HCT116 (cell line): ENCODE results near the gene PPM1E. TPM values are rescaled to one million over a fixed set of nuclear protein-coding genes. Genes with fewer than 3 reads are reported as not detected.

ENCODE experiments used
- ATAC-seq: fragments of 200-7000 bp; cut with Tn5 transposase; 2 replicates; pipeline ENCODE4 v1.9.1; 2020; ENCODE audit warnings: mild to moderate bottlenecking, moderate library complexity
- BruUV-seq: library from RNA; stranded (reverse); fragments of 400-500 nt; replicated peaks from 2 replicates; lab custom pipeline; 2021; lab: Mats Ljungman, UMichigan
- CTCF ChIA-PET: fragments of 300-600 bp; sonication (Branson Sonifier 250); formaldehyde crosslinking; loops from one replicate; lab custom pipeline; 2021; ENCODE audit warnings: antibody characterized with exemption; lab: Charles Lee
- POLR2A ChIA-PET: fragments of 300-600, 350-600 bp; sonication (Branson Sonifier 250); formaldehyde crosslinking; loops from one replicate; lab custom pipeline; 2021; ENCODE audit warnings: antibody characterized with exemption; lab: Charles Lee
- RAD21 ChIA-PET, 2 experiments: fragments of 300-600 bp; sonication (Branson Sonifier 250); formaldehyde crosslinking; loops; one replicate each; lab custom pipeline; 2023; ENCODE audit warnings: low total read pairs in 2 of 2; ENCODE audit not compliant: uncharacterized antibody in 2 of 2, unreplicated experiment in 2 of 2, low non-redundant PET in 1 of 2; lab: Charles Lee
- DNase-seq: peaks from one replicate; pipeline ENCODE4 v3.0.0-alpha.2; 2010; ENCODE audit warnings: low read depth, low spot score
- H2AFZ ChIP-seq: fragments of 200-600 bp; shearing (Covaris generic), sonication (generic); 2 replicates; pipeline ENCODE4 v1.6.1; 2017; ENCODE audit warnings: low read depth, mixed run types, mixed read lengths, antibody characterized with exemption, low read length; ENCODE audit not compliant: poor library complexity, severe bottlenecking
- H3K27ac ChIP-seq: 2 replicates; pipeline ENCODE4 v1.5.1; 2012; ENCODE audit warnings: low read depth, low read length
- H3K27me3 ChIP-seq: fragments of 200-600 bp; sonication (generic); 2 replicates; pipeline ENCODE4 v1.6.1; 2016; ENCODE audit warnings: mixed run types, low read length, mixed read lengths; ENCODE audit not compliant: insufficient read depth
- H3K36me3 ChIP-seq, 2 experiments: fragments of 200-500 bp in 1 of 2; fragments of 200-600 bp in 1 of 2; sonication (Bioruptor generic) in 1 of 2; sonication (generic) in 1 of 2; 2 replicates each; pipeline versions ENCODE4 v1.5.1 to v1.6.1; 2014 to 2016; ENCODE audit warnings: low read length in 2 of 2, inconsistent platforms in 1 of 2, mixed read lengths in 1 of 2, mixed run types in 1 of 2; ENCODE audit not compliant: insufficient read depth in 2 of 2, control insufficient read depth in 1 of 2
- H3K4me1 ChIP-seq, 2 experiments: fragments of 200-600 bp in 1 of 2; sonication (generic) in 1 of 2; 2 replicates each; pipeline versions ENCODE4 v1.5.1 to v1.6.1; 2012 to 2017; ENCODE audit warnings: low read length in 2 of 2, inconsistent platforms in 1 of 2, mild to moderate bottlenecking in 1 of 2, mixed read lengths in 1 of 2, mixed run types in 1 of 2, moderate library complexity in 1 of 2; ENCODE audit not compliant: insufficient read depth in 2 of 2, control insufficient read depth in 1 of 2
- H3K4me2 ChIP-seq: fragments of 200-600 bp; sonication (generic); 2 replicates; pipeline ENCODE4 v1.6.1; 2017; ENCODE audit warnings: mixed run types, low read length, mixed read lengths
- H3K4me3 ChIP-seq, 2 experiments: fragments of 200-600 bp in 1 of 2; sonication (generic) in 1 of 2; replicated peaks in 1 of 2; 2 replicates each; pipeline ENCODE4 v1.5.1; 2011 to 2016; ENCODE audit warnings: low read length in 2 of 2, control low read depth in 1 of 2, low read depth in 1 of 2, mild to moderate bottlenecking in 1 of 2, mixed read lengths in 1 of 2, mixed run types in 1 of 2
- H3K79me2 ChIP-seq: fragments of 200-600 bp; sonication (generic); 2 replicates; pipeline ENCODE4 v1.6.1; 2017; ENCODE audit warnings: mild to moderate bottlenecking, mixed run types, low read length, moderate library complexity, mixed read lengths; ENCODE audit not compliant: insufficient read depth
- H3K9ac ChIP-seq: fragments of 200-600 bp; sonication (generic); 2 replicates; pipeline ENCODE4 v1.6.1; 2016; ENCODE audit warnings: low read length, mixed read lengths
- H3K9me2 ChIP-seq: fragments of 200-600 bp; sonication (generic), shearing (Covaris generic); 2 replicates; pipeline ENCODE4 v1.6.1; 2017; ENCODE audit warnings: mixed run types, mild to moderate bottlenecking, moderate library complexity; ENCODE audit not compliant: insufficient read depth
- H3K9me3 ChIP-seq, 2 experiments: fragments of 200-500 bp in 1 of 2; fragments of 200-600 bp in 1 of 2; sonication (Bioruptor generic) in 1 of 2; sonication (generic) in 1 of 2; 2 replicates each; pipeline ENCODE4 v1.6.1; 2014 to 2017; ENCODE audit warnings: low read length in 2 of 2, mixed read lengths in 2 of 2, inconsistent platforms in 1 of 2, low read depth in 1 of 2, mild to moderate bottlenecking in 1 of 2, mixed run types in 1 of 2, moderate library complexity in 1 of 2; ENCODE audit not compliant: control insufficient read depth in 1 of 2, insufficient read depth in 1 of 2
- H4K20me1 ChIP-seq: fragments of 200-600 bp; sonication (generic), shearing (Covaris generic); 2 replicates; pipeline ENCODE4 v1.6.1; 2017; ENCODE audit warnings: mixed run types, mild to moderate bottlenecking, moderate library complexity; ENCODE audit not compliant: insufficient read depth
- EZH2 ChIP-seq: fragments of 200-600 bp; sonication (generic); IDR thresholded peaks from 2 replicates; pipeline ENCODE4 v1.6.1; 2017; ENCODE audit warnings: antibody characterized with exemption, mixed run types
- POLR2AphosphoS5 ChIP-seq: IDR thresholded peaks from 2 replicates; pipeline ENCODE4 v1.6.1; 2011; ENCODE audit warnings: mild to moderate bottlenecking, low read depth, low read length, moderate library complexity
- RAD21 ChIP-seq: IDR thresholded peaks from 2 replicates; pipeline ENCODE4 v1.6.1; 2012; ENCODE audit warnings: low read depth, mild to moderate bottlenecking
- SIN3A ChIP-seq: IDR thresholded peaks from 2 replicates; pipeline ENCODE4 v1.6.1; 2012; ENCODE audit warnings: low read depth
- SRF ChIP-seq: IDR thresholded peaks from 2 replicates; pipeline ENCODE4 v1.6.1; 2012; ENCODE audit warnings: low read depth
- YY1 ChIP-seq: IDR thresholded peaks from 2 replicates; pipeline ENCODE4 v1.6.1; 2011; ENCODE audit warnings: low read length, low read depth, moderate library complexity, mild to moderate bottlenecking; ENCODE audit not compliant: insufficient replicate concordance; ENCODE audit errors: extremely low read depth
- ZFX ChIP-seq: fragments of 450-650 bp; IDR thresholded peaks from 2 replicates; pipeline ENCODE4 v1.6.1; 2017
- intact Hi-C: fragments of 100-400 bp; cut with micrococcal nuclease; formaldehyde crosslinking; loops from 2 replicates; pipeline ENCODE4 v1.10.0; 2022
- total RNA-seq: library from RNA; stranded (reverse); gene quantifications from one replicate; pipeline ENCODE4 v1.2.1, GENCODE V29; 2021; ENCODE audit not compliant: unreplicated experiment
- TF ChIP-seq, protein P1 (sequence below): IDR thresholded peaks from 2 replicates; pipeline ENCODE4 v1.6.1; 2011; ENCODE audit warnings: mild to moderate bottlenecking, low read length, moderate library complexity; ENCODE audit not compliant: insufficient replicate concordance; ENCODE audit errors: extremely low read depth
- TF ChIP-seq, protein P2 (sequence below): IDR thresholded peaks from 2 replicates; pipeline ENCODE4 v1.6.1; 2012
- TF ChIP-seq, protein P3 (sequence below): IDR thresholded peaks from 2 replicates; pipeline ENCODE4 v1.6.1; 2012

Gene PPM1E
- total RNA-seq, 1 experiment from 2014 or later, result 0.02 TPM

DNA sequence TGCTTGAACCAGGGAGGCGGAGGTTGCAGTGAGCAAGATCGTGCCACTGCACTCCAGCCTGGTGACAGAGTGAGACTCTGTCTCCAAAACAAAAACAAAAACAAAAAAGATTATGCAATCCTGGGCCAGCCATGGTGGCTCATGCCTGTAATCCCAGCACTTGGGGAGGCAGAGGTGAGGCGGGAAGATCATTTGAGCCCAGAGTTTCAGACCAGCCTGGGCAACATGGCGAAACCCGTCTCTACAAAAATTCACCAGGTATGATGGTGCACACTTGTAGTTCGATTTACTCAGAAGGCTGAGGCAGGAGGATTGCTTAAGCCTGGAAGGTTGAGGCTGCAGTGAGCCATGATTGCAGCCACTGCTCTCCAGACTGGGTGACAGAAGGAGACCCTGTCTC, 109.6 kb downstream of the PPM1E start:
- no peak overlapping the region for H3K9ac ChIP-seq
- no peak for ATAC-seq
- no peak for DNase-seq
- no peaks in the 10 kb centered on the region for H3K9me3 ChIP-seq
- no peak for TF ChIP-seq SRF
- TF ChIP-seq RAD21, result no peak
- TF ChIP-seq SIN3A, result no peak
- no peak for TF ChIP-seq EZH2
- TF ChIP-seq POLR2AphosphoS5, result no peak
- TF ChIP-seq, protein P1, sequence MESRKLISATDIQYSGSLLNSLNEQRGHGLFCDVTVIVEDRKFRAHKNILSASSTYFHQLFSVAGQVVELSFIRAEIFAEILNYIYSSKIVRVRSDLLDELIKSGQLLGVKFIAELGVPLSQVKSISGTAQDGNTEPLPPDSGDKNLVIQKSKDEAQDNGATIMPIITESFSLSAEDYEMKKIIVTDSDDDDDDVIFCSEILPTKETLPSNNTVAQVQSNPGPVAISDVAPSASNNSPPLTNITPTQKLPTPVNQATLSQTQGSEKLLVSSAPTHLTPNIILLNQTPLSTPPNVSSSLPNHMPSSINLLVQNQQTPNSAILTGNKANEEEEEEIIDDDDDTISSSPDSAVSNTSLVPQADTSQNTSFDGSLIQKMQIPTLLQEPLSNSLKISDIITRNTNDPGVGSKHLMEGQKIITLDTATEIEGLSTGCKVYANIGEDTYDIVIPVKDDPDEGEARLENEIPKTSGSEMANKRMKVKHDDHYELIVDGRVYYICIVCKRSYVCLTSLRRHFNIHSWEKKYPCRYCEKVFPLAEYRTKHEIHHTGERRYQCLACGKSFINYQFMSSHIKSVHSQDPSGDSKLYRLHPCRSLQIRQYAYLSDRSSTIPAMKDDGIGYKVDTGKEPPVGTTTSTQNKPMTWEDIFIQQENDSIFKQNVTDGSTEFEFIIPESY, result no peak
- no peak for TF ChIP-seq ZFX
- no peak for TF ChIP-seq YY1
- TF ChIP-seq, protein P2, sequence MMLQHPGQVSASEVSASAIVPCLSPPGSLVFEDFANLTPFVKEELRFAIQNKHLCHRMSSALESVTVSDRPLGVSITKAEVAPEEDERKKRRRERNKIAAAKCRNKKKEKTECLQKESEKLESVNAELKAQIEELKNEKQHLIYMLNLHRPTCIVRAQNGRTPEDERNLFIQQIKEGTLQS, result no peak
- TF ChIP-seq, protein P3, sequence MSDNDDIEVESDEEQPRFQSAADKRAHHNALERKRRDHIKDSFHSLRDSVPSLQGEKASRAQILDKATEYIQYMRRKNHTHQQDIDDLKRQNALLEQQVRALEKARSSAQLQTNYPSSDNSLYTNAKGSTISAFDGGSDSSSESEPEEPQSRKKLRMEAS, result no peak
- H4K20me1 ChIP-seq, result no peaks in the 10 kb centered on the region
- RAD21 ChIA-PET, result no interaction called here
- CTCF ChIA-PET, result no interaction called here
- H3K4me3 ChIP-seq, result no peak overlapping the region
- H3K36me3 ChIP-seq, result no peaks in the 10 kb centered on the region
- no peak overlapping the region for H3K4me2 ChIP-seq
- no peaks in the 10 kb centered on the region for H3K27me3 ChIP-seq
- intact Hi-C loops, result no loop called here
- H3K9me2 ChIP-seq, result no peaks in the 10 kb centered on the region
- no TSS peak for BruUV-seq
- POLR2A ChIA-PET, result no interaction called here
- H3K4me1 ChIP-seq, result no peaks in the 10 kb centered on the region
- H3K79me2 ChIP-seq, result no peaks in the 10 kb centered on the region
- H3K27ac ChIP-seq, result no peak overlapping the region
- H2AFZ ChIP-seq, result no peak overlapping the region
